SJSA1 (cell line): Measurements from ENCODE around the gene GRIK5. TPM values are rescaled to one million over a fixed set of nuclear protein-coding genes. Genes with fewer than 3 reads are reported as not detected.

ENCODE experiments used
- DNase-seq, 2 experiments: peaks; one replicate each; pipeline ENCODE4 v3.0.0-alpha.2; 2015 to 2020; ENCODE audit warnings: low spot score in 2 of 2, low read depth in 1 of 2
- H3K27ac ChIP-seq: fragments of 250-450 bp; sonication (Bioruptor Pico); 2 replicates; pipeline ENCODE4 v1.5.1; 2020; ENCODE audit warnings: mild to moderate bottlenecking, moderate library complexity
- H3K27me3 ChIP-seq: fragments of 250-450 bp; sonication (Bioruptor Pico); replicated peaks from 2 replicates; pipeline ENCODE4 v1.5.1; 2020; ENCODE audit warnings: mild to moderate bottlenecking, moderate library complexity
- H3K36me3 ChIP-seq: fragments of 250-450 bp; sonication (Bioruptor Pico); 2 replicates; pipeline ENCODE4 v1.5.1; 2020; ENCODE audit warnings: mild to moderate bottlenecking
- H3K4me1 ChIP-seq: fragments of 250-450 bp; sonication (Bioruptor Pico); replicated peaks from 2 replicates; pipeline ENCODE4 v1.6.1; 2021; ENCODE audit warnings: mild to moderate bottlenecking
- H3K4me3 ChIP-seq: fragments of 250-450 bp; sonication (Bioruptor Pico); 2 replicates; pipeline ENCODE4 v1.5.1; 2020; ENCODE audit warnings: mild to moderate bottlenecking
- H3K9me3 ChIP-seq: fragments of 250-450 bp; sonication (Bioruptor Pico); replicated peaks from 2 replicates; pipeline ENCODE4 v1.5.1; 2020; ENCODE audit warnings: mild to moderate bottlenecking
- total RNA-seq: library from RNA; depleted of rRNA; stranded (reverse); fragments of >200 nt; shearing (Covaris generic); gene quantifications from 2 replicates; pipeline ENCODE4 v1.2.3, GENCODE V29; 2014

GRIK5 gene
- total RNA-seq, 1 experiment from 2014 or later, result not detected

DNA sequence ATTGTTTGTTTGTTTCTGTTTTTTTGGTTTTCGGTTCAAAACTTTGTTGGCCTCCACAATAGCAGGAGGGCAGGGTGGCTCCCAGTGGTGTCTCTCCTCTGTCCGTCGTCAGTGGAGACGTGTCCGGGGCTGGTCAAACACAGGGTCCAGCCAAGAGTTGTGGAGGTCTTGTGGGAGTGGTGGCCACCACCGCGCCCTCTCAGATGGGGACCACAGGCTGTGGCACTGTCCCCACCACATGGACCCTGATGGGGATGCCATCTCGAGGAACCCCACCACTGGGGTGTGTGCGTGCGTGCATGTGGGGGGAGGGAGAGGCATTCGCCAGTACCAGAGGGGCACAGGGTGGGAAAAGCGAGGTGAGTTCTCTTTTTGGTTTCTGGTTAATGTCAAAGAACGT, 19.8 kb upstream of the GRIK5 start:
- Histone ChIP-seq H3K9me3 (no peaks in the 10 kb centered on the region), H3K4me1 (peaks cover 32% of the 10 kb centered on the region), H3K27me3 (no peaks in the 10 kb centered on the region), H3K36me3 (no peaks in the 10 kb centered on the region), H3K4me3 (no peak overlapping the region), H3K27ac (no peak overlapping the region)
- DNase-seq, result no peak

DNA sequence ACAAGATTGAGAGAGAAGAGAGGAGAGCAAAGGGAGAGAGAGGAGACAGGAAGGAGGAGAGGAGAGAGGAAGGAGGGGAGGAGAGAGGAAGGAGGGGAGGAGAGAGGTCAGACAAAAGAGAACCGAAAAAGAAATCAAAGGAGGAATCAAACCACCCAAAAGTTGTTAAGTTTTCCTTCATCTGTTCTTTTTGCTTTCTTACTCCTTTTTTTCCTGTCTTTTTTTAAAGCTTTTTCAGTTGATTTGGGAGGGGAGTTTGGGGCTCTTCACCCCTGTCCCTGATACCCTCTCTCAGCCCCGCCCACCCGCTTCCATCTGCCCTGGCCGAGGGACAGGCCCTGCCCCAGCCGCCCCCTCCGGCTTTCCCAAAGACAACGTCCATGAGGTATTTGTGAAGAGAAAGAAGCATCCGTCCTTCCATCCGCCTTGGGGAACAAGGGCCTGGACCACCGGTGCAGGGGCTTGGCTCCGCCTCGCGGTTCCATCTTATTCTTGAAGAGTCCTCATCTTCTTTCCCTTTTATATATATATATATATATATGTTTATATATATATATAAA, 19.3 kb upstream of the GRIK5 start:
- no peaks in the 10 kb centered on the region for H3K9me3 ChIP-seq
- H3K27me3 ChIP-seq, result no peaks in the 10 kb centered on the region
- peaks cover 1% of the 10 kb centered on the region; the same call in 1 of the 2 replicates for H3K36me3 ChIP-seq
- H3K4me3 ChIP-seq, result peak overlapping the region; percentile 21
- DNase-seq, result no peak
- peak overlapping the region; percentile 86 for H3K27ac ChIP-seq
- peaks cover 32% of the 10 kb centered on the region for H3K4me1 ChIP-seq

DNA sequence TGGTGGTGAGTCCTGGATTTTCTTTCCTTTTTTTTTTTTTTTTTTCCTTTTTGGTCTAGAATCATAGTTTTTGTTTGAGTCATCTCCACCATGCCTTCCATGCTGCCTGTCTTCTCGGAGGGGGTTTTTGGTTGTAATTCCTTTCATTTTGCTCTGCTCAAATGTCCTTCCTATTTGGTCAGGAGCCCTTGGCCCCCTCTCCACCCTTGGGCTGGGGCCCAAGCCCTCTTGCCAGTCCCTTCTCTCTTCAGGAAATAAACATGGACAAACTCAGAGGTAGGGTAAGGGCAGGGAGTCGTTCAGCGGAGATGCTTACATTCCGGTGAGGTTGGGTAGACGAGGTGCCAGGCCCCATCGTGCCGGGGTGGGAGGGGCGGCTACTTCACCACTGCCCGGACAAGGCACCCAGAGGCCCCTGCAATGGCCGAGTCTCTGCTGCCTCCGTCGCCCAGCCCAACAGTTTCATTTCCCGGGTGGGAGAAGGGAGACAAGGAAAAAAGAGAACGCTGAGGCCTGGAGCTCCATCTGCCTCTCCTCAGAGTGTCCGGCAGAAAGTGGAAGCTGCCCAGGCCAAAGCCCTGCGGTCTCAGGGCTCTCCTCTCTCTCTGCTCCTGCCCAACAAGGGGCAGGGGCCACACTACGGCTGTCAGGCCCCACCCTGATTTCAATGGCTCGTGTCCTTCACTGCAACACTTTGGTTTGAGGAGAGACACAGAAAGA, 18.6 kb upstream of the GRIK5 start:
- DNase-seq, result peak; percentile 70 to 84
- Histone ChIP-seq H3K27me3 (no peaks in the 10 kb centered on the region), H3K36me3 (peaks cover 8% of the 10 kb centered on the region), H3K4me1 (peaks cover 32% of the 10 kb centered on the region), H3K4me3 (peak overlapping the region; percentile 21), H3K27ac (peak overlapping the region; percentile 86), H3K9me3 (no peaks in the 10 kb centered on the region)

DNA sequence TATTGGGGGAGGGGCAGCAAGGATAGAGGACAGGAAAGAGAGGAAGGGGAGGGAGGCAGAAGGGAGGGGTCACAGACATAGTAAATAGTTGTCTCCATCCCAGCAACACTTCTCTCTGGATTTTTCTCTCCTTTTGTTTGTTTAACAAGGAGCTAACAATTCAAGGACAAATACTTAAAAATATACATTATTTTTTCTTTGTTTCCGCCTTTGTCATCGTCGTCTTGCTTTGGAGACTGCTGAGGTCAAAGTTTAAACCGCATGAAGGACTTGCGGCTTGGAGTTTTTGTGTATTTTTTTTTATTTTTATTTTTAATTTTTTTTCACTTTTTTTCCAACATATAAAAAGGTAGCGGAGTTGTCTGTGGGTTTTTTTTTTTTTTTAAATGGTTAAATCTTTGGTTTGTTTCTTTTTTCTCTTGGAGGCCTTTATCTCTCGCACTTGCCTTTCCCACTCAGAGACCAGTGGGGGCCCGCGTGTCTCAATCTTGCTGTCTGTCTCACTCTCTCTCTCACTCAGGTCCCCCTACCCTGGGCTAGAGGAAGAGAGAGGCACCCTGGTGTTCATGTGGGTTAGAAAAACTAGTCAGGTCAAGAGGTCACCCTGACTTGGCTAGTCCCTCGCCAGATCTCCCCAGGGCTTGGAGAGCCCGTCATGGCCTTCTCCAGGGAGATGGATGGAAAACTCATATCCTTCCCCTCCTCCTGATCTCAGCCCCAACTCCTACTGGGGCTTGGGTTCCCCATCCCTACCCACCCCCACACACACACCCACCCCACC, 17.0 kb upstream of the GRIK5 start:
- Histone ChIP-seq H3K9me3 (no peaks in the 10 kb centered on the region), H3K4me3 (no peak overlapping the region), H3K27ac (no peak overlapping the region), H3K4me1 (peaks cover 32% of the 10 kb centered on the region), H3K36me3 (peaks cover 23% of the 10 kb centered on the region), H3K27me3 (no peaks in the 10 kb centered on the region)
- DNase-seq, result no peak

DNA sequence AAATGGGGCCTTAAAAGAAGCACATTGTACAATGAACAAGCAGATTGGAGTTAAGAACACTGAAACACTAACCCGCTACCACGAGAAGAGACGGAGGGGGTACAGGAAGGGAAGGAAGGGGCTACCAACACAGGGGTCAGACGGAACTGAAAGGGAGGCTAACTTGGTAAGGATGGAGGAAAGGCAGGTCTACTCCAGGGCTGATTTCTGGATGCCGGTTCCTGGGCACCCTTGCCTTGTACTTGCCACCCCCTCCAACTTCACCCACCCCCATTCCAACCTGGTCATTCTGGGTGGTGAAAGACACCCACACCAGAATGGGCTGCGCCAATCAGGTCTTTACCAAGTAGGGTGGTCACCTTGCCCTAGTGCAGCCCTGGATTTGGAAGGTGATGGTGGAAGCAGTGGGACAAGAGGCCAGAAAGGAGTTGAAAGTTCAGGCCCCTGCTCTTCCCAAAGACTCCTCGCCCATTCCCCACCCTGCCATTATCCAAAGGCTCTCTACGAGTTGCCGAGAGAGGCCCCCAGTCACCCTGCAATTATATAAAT, 16.3 kb upstream of the GRIK5 start:
- Histone ChIP-seq H3K36me3 (peaks cover 30% of the 10 kb centered on the region), H3K4me1 (peaks cover 26% of the 10 kb centered on the region), H3K9me3 (no peaks in the 10 kb centered on the region), H3K27ac (no peak overlapping the region), H3K4me3 (no peak overlapping the region), H3K27me3 (no peaks in the 10 kb centered on the region)
- no peak for DNase-seq

DNA sequence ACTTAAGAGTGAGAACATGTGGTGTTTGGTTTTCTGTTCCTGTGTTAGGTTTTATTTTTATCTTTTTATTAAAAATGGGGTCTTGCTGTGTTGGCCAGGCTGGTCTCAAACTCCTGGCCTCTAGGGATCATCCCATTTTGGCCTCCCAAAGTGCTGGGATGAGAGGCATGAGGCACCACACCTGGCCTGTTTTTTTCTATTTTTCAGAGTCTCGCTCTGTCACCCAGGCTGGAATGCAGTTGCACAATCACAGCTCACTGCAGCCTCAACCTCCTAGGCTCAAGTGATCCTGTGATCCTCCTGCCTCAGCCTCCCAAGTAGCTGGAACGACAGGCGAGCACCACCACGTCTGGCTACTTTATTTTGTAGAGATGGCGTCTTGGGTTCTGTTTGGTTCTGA, 13.5 kb upstream of the GRIK5 start:
- H3K4me3 ChIP-seq, result no peak overlapping the region
- H3K9me3 ChIP-seq, result no peaks in the 10 kb centered on the region
- no peaks in the 10 kb centered on the region for H3K27me3 ChIP-seq
- DNase-seq, result no peak
- peaks cover 57% of the 10 kb centered on the region for H3K36me3 ChIP-seq
- H3K27ac ChIP-seq, result no peak overlapping the region
- H3K4me1 ChIP-seq, result peaks cover 22% of the 10 kb centered on the region

DNA sequence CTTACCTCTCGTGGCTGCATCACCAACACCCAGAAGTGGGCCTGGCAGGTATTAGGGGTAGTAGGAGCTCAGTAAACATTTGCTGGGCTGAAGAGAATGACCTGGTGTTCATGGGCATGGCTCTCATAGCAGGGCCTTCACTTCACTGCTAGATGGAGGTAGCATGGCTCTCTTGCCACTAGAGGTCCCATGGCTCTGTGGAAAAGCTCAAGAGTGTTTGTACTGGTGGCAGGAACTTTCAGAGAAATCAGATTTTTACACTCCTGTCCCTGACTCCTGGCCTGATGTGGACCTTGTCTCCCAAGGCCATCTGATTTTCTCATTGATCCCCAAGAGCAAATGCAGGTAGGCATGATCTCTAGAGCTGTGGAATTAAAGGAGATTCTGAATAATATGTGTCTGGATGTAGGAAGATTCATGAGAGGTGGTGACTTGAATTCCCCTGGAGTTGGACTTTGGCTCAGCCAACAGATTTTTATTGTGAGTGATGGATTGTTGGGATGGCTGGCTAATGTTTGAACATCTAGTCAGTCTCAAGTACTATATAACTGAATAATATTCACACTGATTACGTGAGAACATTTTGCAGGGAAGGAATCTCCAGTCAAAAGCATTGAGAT, 11.7 kb upstream of the GRIK5 start:
- no peak overlapping the region for H3K4me3 ChIP-seq
- peaks cover 66% of the 10 kb centered on the region for H3K36me3 ChIP-seq
- peaks cover 25% of the 10 kb centered on the region for H3K4me1 ChIP-seq
- DNase-seq, result peak in 1 of 2 experiments; percentile 24
- H3K27ac ChIP-seq, result no peak overlapping the region
- no peaks in the 10 kb centered on the region for H3K27me3 ChIP-seq
- no peaks in the 10 kb centered on the region for H3K9me3 ChIP-seq

DNA sequence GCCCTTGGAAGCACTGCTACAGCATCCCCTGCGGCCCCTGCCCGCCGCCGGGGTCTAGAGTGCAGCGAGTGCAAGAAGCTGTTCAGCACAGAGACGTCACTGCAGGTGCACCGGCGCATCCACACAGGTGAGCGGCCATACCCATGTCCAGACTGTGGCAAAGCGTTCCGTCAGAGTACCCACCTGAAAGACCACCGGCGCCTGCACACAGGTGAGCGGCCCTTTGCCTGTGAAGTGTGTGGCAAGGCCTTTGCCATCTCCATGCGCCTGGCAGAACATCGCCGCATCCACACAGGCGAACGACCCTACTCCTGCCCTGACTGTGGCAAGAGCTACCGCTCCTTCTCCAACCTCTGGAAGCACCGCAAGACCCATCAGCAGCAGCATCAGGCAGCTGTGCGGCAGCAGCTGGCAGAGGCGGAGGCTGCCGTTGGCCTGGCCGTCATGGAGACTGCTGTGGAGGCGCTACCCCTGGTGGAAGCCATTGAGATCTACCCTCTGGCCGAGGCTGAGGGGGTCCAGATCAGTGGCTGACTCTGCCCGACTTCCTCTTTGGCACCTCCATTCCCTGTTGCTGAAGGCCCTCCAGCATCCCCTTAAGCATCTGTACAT, 10.9 kb upstream of the GRIK5 start:
- Histone ChIP-seq H3K27ac (no peak overlapping the region), H3K36me3 (peaks cover 66% of the 10 kb centered on the region), H3K27me3 (no peaks in the 10 kb centered on the region), H3K4me1 (peaks cover 25% of the 10 kb centered on the region), H3K4me3 (no peak overlapping the region), H3K9me3 (no peaks in the 10 kb centered on the region)
- no peak for DNase-seq

DNA sequence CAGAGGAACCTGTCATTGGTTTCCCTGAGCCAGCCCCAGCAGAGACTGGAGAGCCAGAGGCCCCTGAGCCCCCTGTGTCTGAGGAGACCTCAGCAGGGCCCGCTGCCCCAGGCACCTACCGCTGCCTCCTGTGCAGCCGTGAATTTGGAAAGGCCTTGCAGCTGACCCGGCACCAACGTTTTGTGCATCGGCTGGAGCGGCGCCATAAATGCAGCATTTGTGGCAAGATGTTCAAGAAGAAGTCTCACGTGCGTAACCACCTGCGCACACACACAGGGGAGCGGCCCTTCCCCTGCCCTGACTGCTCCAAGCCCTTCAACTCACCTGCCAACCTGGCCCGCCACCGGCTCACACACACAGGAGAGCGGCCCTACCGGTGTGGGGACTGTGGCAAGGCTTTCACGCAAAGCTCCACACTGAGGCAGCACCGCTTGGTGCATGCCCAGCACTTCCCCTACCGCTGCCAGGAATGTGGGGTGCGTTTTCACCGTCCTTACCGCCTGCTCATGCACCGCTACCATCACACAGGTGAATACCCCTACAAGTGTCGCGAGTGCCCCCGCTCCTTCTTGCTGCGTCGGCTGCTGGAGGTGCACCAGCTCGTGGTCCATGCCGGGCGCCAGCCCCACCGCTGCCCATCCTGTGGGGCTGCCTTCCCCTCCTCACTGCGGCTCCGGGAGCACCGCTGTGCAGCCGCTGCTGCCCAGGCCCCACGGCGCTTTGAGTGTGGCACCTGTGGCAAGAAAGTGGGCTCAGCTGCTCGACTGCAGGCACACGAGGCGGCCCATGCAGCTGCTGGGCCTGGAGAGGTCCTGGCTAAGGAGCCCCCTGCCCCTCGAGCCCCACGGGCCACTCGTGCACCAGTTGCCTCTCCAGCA, 10.1 kb upstream of the GRIK5 start:
- H3K27ac ChIP-seq, result no peak overlapping the region
- no peaks in the 10 kb centered on the region for H3K9me3 ChIP-seq
- no peak overlapping the region for H3K4me3 ChIP-seq
- DNase-seq, result no peak
- H3K36me3 ChIP-seq, result peaks cover 66% of the 10 kb centered on the region
- H3K4me1 ChIP-seq, result peaks cover 27% of the 10 kb centered on the region
- no peaks in the 10 kb centered on the region for H3K27me3 ChIP-seq

DNA sequence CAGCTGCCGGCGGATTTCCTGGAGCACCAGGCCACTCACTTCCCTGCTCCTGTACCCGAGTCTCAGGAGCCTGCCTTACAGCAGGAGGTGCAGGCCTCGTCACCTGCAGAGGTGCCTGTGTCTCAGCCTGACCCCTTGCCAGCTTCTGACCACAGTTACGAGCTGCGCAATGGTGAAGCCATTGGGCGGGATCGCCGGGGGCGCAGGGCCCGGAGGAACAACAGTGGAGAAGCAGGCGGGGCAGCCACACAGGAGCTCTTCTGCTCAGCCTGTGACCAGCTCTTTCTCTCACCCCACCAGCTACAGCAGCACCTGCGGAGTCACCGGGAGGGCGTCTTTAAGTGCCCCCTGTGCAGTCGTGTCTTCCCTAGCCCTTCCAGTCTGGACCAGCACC, 9.3 kb upstream of the GRIK5 start:
- peaks cover 65% of the 10 kb centered on the region for H3K36me3 ChIP-seq
- no peak overlapping the region for H3K4me3 ChIP-seq
- no peaks in the 10 kb centered on the region for H3K27me3 ChIP-seq
- no peaks in the 10 kb centered on the region for H3K9me3 ChIP-seq
- H3K27ac ChIP-seq, result no peak overlapping the region
- peaks cover 32% of the 10 kb centered on the region for H3K4me1 ChIP-seq
- no peak for DNase-seq

DNA sequence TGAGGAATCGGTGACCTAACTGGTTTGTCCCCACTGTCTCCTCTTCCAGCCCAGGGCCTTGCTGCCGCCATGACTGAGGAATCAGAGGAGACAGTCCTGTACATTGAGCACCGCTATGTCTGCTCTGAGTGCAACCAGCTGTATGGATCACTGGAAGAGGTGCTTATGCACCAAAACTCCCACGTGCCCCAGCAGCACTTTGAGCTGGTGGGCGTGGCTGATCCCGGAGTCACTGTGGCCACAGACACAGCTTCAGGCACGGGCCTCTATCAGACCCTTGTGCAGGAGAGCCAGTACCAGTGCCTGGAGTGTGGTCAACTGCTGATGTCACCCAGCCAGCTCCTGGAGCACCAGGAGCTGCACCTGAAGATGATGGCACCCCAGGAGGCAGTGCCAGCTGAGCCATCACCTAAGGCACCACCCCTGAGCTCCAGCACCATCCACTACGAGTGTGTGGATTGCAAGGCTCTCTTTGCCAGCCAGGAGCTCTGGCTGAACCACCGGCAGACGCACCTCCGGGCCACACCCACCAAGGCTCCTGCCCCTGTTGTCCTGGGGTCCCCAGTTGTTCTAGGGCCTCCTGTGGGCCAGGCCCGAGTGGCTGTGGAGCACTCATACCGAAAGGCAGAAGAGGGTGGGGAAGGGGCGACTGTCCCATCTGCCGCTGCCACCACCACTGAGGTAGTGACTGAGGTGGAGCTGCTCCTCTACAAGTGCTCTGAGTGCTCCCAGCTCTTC, 8.7 kb upstream of the GRIK5 start:
- Histone ChIP-seq H3K27ac (no peak overlapping the region), H3K4me3 (no peak overlapping the region), H3K36me3 (peaks cover 59% of the 10 kb centered on the region), H3K9me3 (no peaks in the 10 kb centered on the region), H3K4me1 (peaks cover 32% of the 10 kb centered on the region), H3K27me3 (no peaks in the 10 kb centered on the region)
- DNase-seq, result no peak

DNA sequence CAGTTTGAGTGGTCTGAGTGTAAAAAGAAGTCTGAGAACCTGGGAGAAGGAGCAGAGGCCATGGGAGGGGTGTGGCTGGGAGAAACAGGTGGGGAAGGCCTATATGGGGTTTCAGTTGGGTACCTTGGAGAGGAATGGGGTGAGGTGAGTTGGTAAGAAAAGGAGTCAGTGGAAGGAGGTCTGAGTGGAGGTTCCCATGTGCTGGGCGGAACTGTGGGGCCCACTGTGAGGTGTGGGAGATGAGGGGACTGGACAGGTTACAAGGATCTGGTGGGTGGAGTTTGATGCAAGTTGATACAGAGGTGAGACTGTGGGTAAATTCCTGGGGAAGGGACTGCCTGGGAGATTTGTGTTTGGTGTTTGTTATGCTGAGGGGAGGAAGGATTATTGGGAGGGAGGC, 8.1 kb upstream of the GRIK5 start:
- DNase-seq, result no peak
- no peak overlapping the region for H3K27ac ChIP-seq
- peaks cover 32% of the 10 kb centered on the region for H3K4me1 ChIP-seq
- no peak overlapping the region for H3K4me3 ChIP-seq
- no peaks in the 10 kb centered on the region for H3K27me3 ChIP-seq
- no peaks in the 10 kb centered on the region for H3K9me3 ChIP-seq
- peaks cover 53% of the 10 kb centered on the region for H3K36me3 ChIP-seq
